Measurements from ENCODE around the gene NSUN5. TPM values are rescaled to one million over a fixed set of nuclear protein-coding genes. Genes with fewer than 3 reads are reported as not detected.
"Not testable (repeated sequence)": the region's sequence is repeated elsewhere in the genome, so short reads cannot be mapped to it uniquely, and the experiment has no call there.

The NSUN5 gene
- total and polyA plus RNA-seq, 11 donors: 12.0 to 39.4 (median 15.2) TPM

DNA sequence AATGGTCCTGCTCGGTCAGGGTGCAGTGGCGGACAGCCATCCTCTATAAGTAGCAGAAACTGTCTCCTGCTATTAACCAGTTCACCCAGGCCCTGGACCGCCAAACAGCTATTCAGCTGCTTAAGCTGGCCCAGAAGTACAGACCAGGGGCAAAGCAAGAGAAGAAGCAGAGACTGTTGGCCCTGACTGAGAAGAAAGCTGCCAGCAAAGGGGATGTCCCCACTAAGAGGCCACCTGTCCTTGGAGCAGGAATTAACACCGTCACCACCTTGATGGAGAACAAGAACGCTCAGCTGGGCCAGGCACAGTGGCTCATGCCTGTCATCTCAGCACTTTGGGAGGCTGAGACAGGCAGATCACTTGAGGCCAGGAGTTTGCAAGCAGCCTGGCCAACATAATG lies 5.6 kb upstream of the NSUN5 start:
- no peak for DNase-seq
- Histone ChIP-seq H3K27me3 (no peaks in the 10 kb centered on the region), H3K36me3 (no peaks in the 10 kb centered on the region), H3K4me3 (no peak overlapping the region), H3K9me3 (no peaks in the 10 kb centered on the region), H3K4me1 (peaks cover 0 to 5% (median under 1%) of the 10 kb centered on the region in 12 donors), H3K27ac (no peak overlapping the region)
- ATAC-seq: no peak
- TF ChIP-seq, protein P1, sequence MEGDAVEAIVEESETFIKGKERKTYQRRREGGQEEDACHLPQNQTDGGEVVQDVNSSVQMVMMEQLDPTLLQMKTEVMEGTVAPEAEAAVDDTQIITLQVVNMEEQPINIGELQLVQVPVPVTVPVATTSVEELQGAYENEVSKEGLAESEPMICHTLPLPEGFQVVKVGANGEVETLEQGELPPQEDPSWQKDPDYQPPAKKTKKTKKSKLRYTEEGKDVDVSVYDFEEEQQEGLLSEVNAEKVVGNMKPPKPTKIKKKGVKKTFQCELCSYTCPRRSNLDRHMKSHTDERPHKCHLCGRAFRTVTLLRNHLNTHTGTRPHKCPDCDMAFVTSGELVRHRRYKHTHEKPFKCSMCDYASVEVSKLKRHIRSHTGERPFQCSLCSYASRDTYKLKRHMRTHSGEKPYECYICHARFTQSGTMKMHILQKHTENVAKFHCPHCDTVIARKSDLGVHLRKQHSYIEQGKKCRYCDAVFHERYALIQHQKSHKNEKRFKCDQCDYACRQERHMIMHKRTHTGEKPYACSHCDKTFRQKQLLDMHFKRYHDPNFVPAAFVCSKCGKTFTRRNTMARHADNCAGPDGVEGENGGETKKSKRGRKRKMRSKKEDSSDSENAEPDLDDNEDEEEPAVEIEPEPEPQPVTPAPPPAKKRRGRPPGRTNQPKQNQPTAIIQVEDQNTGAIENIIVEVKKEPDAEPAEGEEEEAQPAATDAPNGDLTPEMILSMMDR (IDR thresholded peaks at IDR 0.05): no peak
- TF ChIP-seq POLR2A (IDR thresholded peaks at IDR 0.05): no peak
- 81 to 92% (median 85%) methylated on average over 5 of the region's 5 CpGs for WGBS, 4 donors
- intact Hi-C loops (cut with DNase I): no loop called here

DNA sequence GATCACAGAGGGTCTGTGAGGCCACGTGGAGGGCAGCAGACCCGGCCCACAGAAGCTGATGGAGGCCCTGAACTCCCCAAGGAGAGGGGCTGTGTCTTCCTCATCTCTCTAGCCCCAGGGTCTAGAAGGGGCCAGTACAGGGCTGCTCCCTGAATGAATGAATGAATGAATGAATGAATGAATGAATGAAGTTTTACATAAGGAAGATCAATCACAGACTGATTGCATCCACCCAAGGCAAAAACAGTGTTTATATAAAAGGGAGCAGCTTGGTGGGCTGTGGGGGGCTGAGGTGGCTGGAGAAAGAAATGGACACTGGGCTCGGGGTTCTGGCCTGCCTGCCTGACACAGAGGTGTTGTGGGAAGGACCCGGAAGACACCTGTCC lies 4.9 kb upstream of the NSUN5 start:
- intact Hi-C loops (cut with DNase I): no loop called here
- Histone ChIP-seq H3K9me3 (no peaks in the 10 kb centered on the region), H3K4me1 (peaks cover 0 to 11% (median 6%) of the 10 kb centered on the region in 12 donors), H3K36me3 (no peaks in the 10 kb centered on the region), H3K4me3 (no peak overlapping the region), H3K27me3 (no peaks in the 10 kb centered on the region), H3K27ac (no peak overlapping the region)
- WGBS, 4 donors: 68 to 82% (median 73%) methylated on average over 4 of the region's 4 CpGs
- no peak for TF ChIP-seq POLR2A (IDR thresholded peaks at IDR 0.05)
- TF ChIP-seq, protein P1 (IDR thresholded peaks at IDR 0.05): no peak
- DNase-seq: no peak
- no peak for ATAC-seq

DNA sequence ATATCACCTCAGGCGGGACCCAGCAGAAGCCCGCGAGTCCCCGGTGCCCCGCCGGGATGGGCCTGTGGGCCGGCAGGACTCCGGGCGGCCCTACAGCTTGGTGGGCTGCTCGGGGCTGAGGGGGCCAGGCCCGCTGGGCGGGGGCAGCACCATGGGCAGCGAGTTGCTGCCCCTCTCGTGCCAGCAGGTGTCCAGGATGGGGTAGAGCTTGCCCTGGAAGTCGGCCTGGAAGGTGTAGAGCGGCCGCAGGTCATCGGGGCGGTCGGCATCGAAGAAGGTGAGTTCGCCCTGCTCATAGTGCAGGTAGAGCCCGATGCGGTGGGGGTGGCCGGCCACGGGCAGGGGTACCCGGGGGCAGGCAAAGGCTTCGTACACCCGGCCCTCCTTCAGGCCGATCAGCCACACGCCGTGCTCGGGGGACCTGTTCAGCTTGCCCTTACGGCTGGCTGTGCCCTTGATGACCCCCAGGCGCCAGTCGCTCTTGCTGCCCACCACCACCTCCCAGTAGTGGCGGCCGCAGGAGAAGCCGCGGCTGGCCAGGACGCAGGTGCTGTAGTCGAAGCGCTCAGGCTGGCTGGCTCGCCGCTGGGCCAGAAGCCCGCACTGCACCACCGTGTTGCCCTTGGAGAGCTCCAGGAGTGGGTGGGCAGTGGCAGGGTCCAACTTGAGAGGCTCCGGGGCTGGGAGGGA lies 4.3 kb upstream of the NSUN5 start:
- no peak overlapping the region for H3K4me3 ChIP-seq
- no peak overlapping the region for H3K27ac ChIP-seq
- H3K4me1 ChIP-seq: peaks cover 0 to 14% (median 7%) of the 10 kb centered on the region in 12 donors
- TF ChIP-seq, protein P1 (IDR thresholded peaks at IDR 0.05): no peak
- no peak for DNase-seq
- H3K9me3 ChIP-seq: no peaks in the 10 kb centered on the region
- no peaks in the 10 kb centered on the region for H3K36me3 ChIP-seq
- ATAC-seq: no peak
- H3K27me3 ChIP-seq: no peaks in the 10 kb centered on the region
- intact Hi-C loops (cut with DNase I): no loop called here
- WGBS, 4 donors: 92 to 94% (median 93%) methylated on average over 32 to 48 of the region's 48 CpGs

DNA sequence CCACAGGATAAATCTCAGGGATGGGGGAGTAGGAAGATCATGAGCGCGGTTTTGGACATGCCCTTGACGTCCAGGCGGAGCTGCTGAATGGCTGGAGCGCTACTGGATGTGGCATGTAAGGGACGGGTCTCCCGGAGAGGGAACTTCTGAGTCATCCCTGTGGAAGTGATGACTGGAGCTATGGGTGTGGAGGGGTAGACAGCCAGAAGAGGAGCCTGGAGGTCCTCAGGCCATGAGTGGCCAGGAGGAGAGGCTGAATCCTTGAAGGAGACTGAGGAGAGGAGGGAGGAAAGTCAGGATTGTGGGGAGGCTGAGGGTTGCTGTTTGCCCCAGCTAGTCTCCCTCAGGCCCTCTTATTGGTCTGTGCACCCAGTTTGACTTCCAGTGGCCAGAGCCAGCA lies 2.8 kb upstream of the NSUN5 start:
- WGBS, 4 donors: 78 to 85% (median 80%) methylated on average over 7 of the region's 7 CpGs
- intact Hi-C loops (cut with DNase I): not testable (repeated sequence)
- H3K4me1 ChIP-seq: peaks cover 0 to 17% (median 7%) of the 10 kb centered on the region in 12 donors

More for the DNA sequence above, 2.8 kb upstream of the NSUN5 start:
- not testable (repeated sequence) for H3K27me3 ChIP-seq, H3K36me3 ChIP-seq, H3K27ac ChIP-seq, H3K9me3 ChIP-seq, DNase-seq, ATAC-seq, H3K4me3 ChIP-seq

Measured in heart left ventricle (tissue), 16 donors.